GM19455 (cell line): ENCODE data around the gene LRP10.
"Not testable (repeated sequence)": the region's sequence is repeated elsewhere in the genome, so short reads cannot be mapped to it uniquely, and the experiment has no call there.

ENCODE experiments used
- ATAC-seq: cut with Tn5 transposase; IDR thresholded peaks from one replicate; pipeline ENCODE4 v1.9.1; 2021; ENCODE audit not compliant: unreplicated experiment

Gene LRP10

GRCh38 chr14:22886500-22887259 lies 15.1 kb downstream of the LRP10 start:
- peak; percentile 55 for ATAC-seq

GRCh38 chr14:22887260-22887989 lies 15.9 kb downstream of the LRP10 start:
- peak; percentile 36 for ATAC-seq

GRCh38 chr14:22887990-22888378 lies 16.4 kb downstream of the LRP10 start:
- peak; percentile 31 for ATAC-seq

GRCh38 chr14:22888662-22889061 lies 17.1 kb downstream of the LRP10 start:
- no peak for ATAC-seq

- ATAC-seq = no peak
Measured at GRCh38 chr14:22890416-22890815, 18.9 kb downstream of the LRP10 start.

- ATAC-seq = no peak
Measured at GRCh38 chr14:22892488-22892887, 20.9 kb downstream of the LRP10 start.

GRCh38 chr14:22893706-22894105 lies 22.2 kb downstream of the LRP10 start:
- no peak for ATAC-seq

GRCh38 chr14:22895402-22895801 lies 23.9 kb downstream of the LRP10 start:
- no peak for ATAC-seq

- no peak for ATAC-seq
Measured at GRCh38 chr14:22896356-22896755, 24.8 kb downstream of the LRP10 start.

- no peak for ATAC-seq
Measured at GRCh38 chr14:22896760-22897159, 25.2 kb downstream of the LRP10 start.

- ATAC-seq = no peak
Measured at GRCh38 chr14:22897357-22897756, 25.8 kb downstream of the LRP10 start.

- ATAC-seq = no peak
Measured at GRCh38 chr14:22898302-22899090, 27.0 kb downstream of the LRP10 start.

GRCh38 chr14:22900081-22900799 lies 28.7 kb downstream of the LRP10 start:
- no peak for ATAC-seq

- no peak for ATAC-seq
Measured at GRCh38 chr14:22901799-22902198, 30.3 kb downstream of the LRP10 start.

GRCh38 chr14:22903742-22904087 lies 32.2 kb downstream of the LRP10 start:
- ATAC-seq = no peak

- no peak for ATAC-seq
Measured at GRCh38 chr14:22905627-22906026, 34.1 kb downstream of the LRP10 start.

- ATAC-seq = no peak
Measured at GRCh38 chr14:22906073-22906472, 34.5 kb downstream of the LRP10 start.

- ATAC-seq = no peak
Measured at GRCh38 chr14:22907429-22907828, 35.9 kb downstream of the LRP10 start.

GRCh38 chr14:22908601-22909000 lies 37.1 kb downstream of the LRP10 start:
- ATAC-seq = no peak

- ATAC-seq = no peak
Measured at GRCh38 chr14:22910916-22911315, 39.4 kb downstream of the LRP10 start.

GRCh38 chr14:22914836-22915235 lies 43.3 kb downstream of the LRP10 start:
- not testable (repeated sequence) for ATAC-seq
